ENCODE results near the gene ABCC5.
"Not testable (repeated sequence)": the region's sequence is repeated elsewhere in the genome, so short reads cannot be mapped to it uniquely, and the experiment has no call there.

ABCC5 gene

DNA sequence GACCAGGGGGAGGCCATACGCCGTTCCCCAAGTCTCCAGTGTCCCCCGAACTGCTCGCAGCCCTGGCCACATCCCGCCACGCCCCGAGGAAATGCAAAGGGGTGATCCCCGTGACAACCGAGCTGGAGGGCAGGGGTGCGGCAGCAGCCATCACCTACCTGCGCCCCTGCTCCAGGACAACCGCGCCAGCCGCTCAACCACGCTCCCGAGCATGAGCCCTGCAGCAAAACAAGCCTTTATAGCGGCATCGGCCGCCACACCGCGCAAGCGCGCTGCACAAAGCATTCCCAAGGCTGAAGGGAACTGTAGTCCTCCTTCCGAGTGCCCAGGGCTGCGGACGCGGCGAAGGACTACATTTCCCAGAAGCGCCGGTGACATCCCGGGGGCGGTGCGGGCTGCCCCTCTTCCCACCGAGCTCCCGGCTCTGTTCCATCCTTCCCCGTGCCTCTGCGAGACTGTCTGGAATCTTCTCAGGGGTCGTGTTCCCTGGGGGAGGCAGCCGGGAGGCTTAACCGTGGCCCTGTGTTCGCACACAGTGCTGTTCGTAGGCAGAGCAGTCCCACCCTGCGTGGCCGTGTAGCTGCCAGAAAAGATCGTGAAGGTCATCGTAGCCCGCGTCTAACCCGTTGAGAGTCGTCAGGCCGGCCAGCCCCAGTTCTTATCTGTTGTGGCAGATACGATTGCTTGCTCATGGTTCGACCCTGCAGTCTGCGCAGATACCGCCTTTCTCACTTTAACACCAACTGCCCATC is at the start of gene ABCC5:
TSS of gene ABCC5 (minus strand) at position 213 of the 752 bp plus-strand sequence. CDS start 3,492 bp downstream, outside the sequence.
- peak within 1 kb of the TSS in 20 of 21 experiments; percentile 51 to 92 (median 78) for H3K27ac ChIP-seq
- peak within 1 kb of the TSS; percentile 89 to 100 (median 97) for H3K4me3 ChIP-seq

GRCh38 chr3:184066211-184066610 is 48.5 kb upstream of the ABCC5 start:
- H3K4me3 ChIP-seq, result no peak overlapping the region
- no peak overlapping the region for H3K27ac ChIP-seq

- Histone ChIP-seq H3K4me3 (no peak overlapping the region), H3K27ac (no peak overlapping the region)
These were observed 45.0 kb upstream of the ABCC5 start for GRCh38 chr3:184062637-184063036.

- H3K27ac ChIP-seq, result no peak overlapping the region
- no peak overlapping the region for H3K4me3 ChIP-seq
These were observed 41.7 kb upstream of the ABCC5 start for GRCh38 chr3:184059424-184059823.

DNA sequence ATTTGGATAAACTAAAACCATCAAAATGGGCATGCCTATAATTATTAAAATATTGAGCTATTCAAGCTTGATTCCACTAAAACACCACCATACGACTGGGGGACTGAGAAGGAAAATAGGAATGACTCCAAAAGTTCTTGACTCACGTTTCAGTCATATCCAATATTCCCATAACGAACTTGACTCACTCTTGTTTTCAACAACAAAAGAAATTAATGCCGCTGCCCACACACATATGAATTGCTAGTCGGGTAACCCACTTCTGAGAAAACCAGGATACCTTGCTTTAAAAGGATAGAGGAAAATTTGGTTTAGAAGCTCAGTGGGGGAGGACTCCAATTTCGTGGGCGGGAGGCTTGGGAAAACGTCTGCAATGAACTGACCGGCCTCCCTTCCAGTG is 40.3 kb upstream of the ABCC5 start:
- no peak overlapping the region for H3K4me3 ChIP-seq
- H3K27ac ChIP-seq, result no peak overlapping the region

DNA sequence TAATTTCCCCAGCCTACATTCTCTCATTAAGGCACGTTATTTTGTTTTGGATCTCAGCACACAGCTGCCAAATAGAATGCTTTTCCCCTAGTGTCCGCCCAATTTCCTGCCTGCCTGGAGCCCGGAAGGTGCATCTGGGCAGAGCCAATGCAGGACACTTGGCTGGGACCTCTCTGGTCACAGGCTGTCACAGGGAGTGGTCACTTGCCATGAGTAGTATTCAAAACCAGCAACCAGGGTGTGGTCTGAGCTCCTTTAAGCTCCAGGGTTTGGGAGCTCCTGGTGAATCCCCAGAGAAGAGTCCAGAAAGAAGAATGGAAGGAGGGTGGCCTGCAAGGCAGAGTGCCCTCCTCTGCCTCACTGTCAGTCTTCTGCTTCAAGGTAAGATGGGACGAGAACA is 35.1 kb upstream of the ABCC5 start, which contains the start of gene HTR3C:
TSS of gene HTR3C (plus strand) at position 281 of the 400 bp plus-strand sequence. CDS start at position 315, 34 bp downstream.
- H3K4me3 ChIP-seq, result no peak within 1 kb of the TSS
- H3K27ac ChIP-seq, result no peak within 1 kb of the TSS

DNA sequence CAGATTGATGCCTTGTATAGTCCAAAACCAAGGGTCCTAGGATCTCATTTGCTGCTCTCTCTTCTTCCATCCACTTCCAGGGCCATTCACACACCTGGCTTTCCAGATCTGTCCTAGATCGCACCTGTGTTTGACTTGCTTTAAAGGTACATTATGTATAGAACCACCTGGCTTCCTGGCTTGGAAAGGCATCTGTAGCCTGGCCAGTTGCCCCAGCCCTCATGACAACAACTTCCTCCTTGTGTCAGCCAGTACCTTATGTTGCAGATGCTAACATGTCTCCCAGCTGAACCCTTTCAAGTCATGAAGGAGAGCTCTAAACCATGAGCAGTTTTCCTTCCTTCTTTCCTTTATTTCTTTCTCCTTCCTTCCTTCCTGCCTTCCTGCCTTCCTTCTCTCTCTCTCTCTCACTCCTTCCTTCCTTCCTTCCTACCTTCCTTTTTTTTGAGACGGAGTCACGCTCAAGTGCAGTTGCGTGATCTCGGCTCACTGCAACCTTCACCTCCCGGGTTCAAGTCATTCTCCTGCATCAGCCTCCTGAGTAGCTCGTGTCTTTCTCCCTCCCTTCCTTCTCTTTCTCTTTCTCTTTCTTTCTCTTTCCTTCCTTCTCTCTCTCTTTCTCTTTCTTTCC is 32.6 kb upstream of the ABCC5 start:
- no peak overlapping the region for H3K27ac ChIP-seq

DNA sequence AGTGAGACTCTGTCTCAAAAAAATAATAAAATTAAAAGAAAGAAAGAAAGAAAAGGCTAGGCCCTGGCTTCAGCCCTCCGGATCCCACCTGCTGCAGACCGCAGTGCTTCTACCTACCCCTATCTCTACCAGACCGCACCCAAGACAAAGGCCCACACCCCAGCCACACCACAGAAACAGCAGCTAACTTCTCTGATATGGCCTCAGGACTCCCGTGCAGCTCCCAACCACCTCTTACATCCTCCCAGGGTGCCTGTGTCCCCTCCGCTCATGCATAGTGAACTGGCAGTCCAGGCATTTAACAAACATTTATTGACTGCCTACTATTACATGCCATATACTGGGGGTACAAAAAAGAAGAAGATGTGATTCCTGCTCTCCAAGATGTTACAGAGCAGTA is 28.3 kb upstream of the ABCC5 start:
- Histone ChIP-seq H3K4me3 (no peak overlapping the region), H3K27ac (no peak overlapping the region)

More for the DNA sequence above, 32.6 kb upstream of the ABCC5 start:
- no peak overlapping the region for H3K4me3 ChIP-seq

DNA sequence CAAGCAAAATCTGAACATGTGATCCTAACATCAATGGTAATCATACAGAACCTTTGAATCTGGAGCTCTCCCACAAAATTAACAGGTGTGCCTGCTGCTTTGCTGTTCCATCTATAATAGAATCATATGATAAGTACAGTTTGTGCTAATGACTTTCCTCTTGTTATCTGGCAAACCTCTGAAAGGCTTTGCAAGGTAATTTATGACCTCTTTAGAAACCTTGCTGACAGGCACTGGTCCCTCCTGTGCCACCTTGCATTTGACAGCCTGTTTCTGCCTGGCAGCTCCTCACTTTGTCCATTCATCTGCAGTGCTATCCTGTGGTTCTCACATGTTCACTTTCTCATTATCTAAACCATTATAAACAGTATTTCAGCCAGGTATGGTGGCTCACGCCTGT is 24.9 kb upstream of the ABCC5 start:
- Histone ChIP-seq H3K27ac (no peak overlapping the region), H3K4me3 (no peak overlapping the region)

- no peak overlapping the region for H3K4me3 ChIP-seq
- H3K27ac ChIP-seq, result no peak overlapping the region
These were observed 22.3 kb upstream of the ABCC5 start for GRCh38 chr3:184040010-184040409.

- no peak overlapping the region for H3K27ac ChIP-seq
- no peak overlapping the region for H3K4me3 ChIP-seq
These were observed 21.7 kb upstream of the ABCC5 start for GRCh38 chr3:184039414-184039813.

- not testable (repeated sequence) for H3K27ac ChIP-seq, H3K4me3 ChIP-seq
These were observed 20.6 kb upstream of the ABCC5 start for GRCh38 chr3:184038307-184038706.

DNA sequence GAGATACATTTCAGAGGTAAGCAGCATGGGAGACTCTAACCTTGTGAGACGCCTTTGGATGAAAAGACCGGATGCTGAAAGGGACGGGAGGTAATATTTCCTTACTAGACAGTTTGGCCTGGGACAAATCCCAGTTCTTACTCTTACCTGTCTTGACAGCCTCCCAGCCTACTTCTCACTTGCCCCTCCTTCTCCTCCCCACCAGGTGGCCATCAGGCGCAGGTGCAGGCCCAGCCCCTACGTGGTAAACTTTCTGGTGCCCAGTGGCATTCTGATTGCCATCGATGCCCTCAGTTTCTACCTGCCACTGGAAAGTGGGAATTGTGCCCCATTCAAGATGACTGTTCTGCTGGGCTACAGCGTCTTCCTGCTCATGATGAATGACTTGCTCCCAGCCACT is 20.1 kb upstream of the ABCC5 start:
- H3K4me3 ChIP-seq, result no peak overlapping the region
- H3K27ac ChIP-seq, result no peak overlapping the region

- Histone ChIP-seq H3K4me3 (no peak within 1 kb of the TSS), H3K27ac (no peak within 1 kb of the TSS)
These were observed 13.6 kb upstream of the ABCC5 start, which contains the start of gene HTR3D for GRCh38 chr3:184031187-184031792. TSS of gene HTR3D (plus strand) at chr3:184031742. CDS start at chr3:184031742, 0 bp downstream.

DNA sequence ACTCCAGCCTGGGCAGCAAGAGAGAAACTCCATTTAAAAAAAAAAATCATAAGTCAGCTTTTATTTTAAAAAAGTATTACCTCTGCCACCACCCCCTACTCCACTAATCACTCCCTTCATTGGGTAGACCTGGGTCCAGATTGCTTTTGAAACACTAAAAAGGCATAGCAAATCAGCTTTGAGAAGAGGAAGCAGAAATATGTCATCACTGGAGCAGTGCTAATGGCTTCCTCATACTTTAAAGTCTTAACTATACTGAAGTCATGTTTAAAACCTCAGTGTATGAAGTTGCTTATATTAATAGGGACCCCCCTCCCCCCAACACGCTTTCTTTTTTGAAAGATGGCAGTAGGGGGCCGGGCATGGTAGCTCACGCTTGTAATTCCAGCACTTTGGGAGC is 12.9 kb upstream of the ABCC5 start:
- Histone ChIP-seq H3K27ac (no peak overlapping the region), H3K4me3 (no peak overlapping the region)

DNA sequence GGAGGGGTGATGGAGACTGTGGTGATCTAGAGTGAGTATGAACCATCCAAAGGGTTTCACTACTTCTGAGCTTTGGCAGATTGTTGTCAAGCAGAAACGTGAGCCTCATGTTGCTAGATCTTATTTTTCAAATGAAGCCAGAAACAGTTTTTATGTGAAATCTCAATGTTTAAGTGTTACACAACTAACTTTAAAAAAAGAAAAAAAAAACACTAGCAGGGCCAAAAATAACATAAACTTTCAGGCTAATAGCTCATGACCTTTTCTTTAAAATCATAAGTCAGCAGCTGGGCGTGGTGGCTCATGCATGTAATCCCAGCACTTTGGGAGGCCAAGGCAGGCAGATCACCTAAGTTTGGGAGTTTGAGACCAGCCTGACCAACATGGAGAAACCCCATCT is 11.8 kb upstream of the ABCC5 start:
- H3K27ac ChIP-seq, result no peak overlapping the region
- no peak overlapping the region for H3K4me3 ChIP-seq

DNA sequence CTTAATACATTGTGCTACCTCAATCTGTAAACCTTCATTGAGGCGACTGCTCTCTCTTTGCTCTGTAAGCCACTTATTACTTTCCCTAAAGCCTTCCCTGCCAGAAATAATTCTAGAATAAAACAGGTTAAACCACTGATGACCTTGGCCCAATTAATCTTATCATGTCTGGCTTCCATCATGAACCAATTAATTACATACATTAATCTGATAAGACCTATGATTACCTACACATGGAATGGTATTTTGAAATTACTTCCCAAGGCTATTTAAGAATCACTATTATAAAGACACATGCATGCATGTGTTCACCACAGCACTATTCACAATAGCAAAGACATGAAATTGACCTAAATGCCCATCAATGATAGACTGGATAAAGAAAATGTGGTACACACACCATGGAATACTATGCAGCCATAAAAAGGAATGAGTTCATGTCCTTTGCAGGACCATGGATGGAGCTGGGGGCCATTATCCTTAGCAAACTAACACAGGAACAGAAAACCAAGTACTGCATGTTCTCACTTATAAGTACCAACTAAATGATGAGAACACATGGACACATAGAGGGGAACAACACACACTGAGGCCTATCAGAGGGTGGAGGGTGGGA is 10.7 kb upstream of the ABCC5 start:
- H3K27ac ChIP-seq, H3K4me3 ChIP-seq: not testable (repeated sequence)

DNA sequence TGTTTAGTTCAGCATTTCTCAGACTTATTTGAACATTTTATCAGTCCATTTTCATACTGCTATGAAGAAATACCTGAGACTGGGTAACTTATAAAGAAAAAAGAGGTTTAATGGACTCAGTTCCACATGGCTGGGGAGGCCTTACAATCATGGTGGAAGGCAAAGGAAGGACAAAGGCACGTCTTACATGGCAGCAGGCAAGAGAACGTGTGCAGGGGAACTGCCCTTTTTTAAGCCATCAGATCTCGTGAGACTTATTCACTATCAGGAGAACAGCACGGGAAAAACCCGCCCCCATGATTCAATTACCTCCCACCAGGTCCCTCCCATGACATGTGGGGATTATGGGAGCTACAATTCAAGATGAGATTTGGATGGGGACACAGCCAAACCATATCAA is 7.6 kb upstream of the ABCC5 start:
- H3K27ac ChIP-seq, H3K4me3 ChIP-seq: not testable (repeated sequence)

- H3K27ac ChIP-seq, result no peak overlapping the region
- H3K4me3 ChIP-seq, result no peak overlapping the region
These were observed 4.6 kb upstream of the ABCC5 start for GRCh38 chr3:184022323-184022722.

- Histone ChIP-seq H3K27ac (peak overlapping the region in 17 of 21 experiments; percentile 51 to 92 (median 82)), H3K4me3 (peak overlapping the region; percentile 89 to 100 (median 97))
These were observed 815 bp upstream of the ABCC5 start for GRCh38 chr3:184018424-184018973.
